GM18909 (cell line): ENCODE data around the gene RAB27B.
A peak's percentile ranks its signal among the peaks of the same experiment; 100 is the strongest.
"Not testable (repeated sequence)": the region's sequence is repeated elsewhere in the genome, so short reads cannot be mapped to it uniquely, and the experiment has no call there.

ENCODE experiments used
- ATAC-seq: cut with Tn5 transposase; IDR thresholded peaks from one replicate; pipeline ENCODE4 v1.9.1; 2021; ENCODE audit warnings: mild to moderate bottlenecking; ENCODE audit not compliant: unreplicated experiment, poor library complexity

The RAB27B gene

DNA sequence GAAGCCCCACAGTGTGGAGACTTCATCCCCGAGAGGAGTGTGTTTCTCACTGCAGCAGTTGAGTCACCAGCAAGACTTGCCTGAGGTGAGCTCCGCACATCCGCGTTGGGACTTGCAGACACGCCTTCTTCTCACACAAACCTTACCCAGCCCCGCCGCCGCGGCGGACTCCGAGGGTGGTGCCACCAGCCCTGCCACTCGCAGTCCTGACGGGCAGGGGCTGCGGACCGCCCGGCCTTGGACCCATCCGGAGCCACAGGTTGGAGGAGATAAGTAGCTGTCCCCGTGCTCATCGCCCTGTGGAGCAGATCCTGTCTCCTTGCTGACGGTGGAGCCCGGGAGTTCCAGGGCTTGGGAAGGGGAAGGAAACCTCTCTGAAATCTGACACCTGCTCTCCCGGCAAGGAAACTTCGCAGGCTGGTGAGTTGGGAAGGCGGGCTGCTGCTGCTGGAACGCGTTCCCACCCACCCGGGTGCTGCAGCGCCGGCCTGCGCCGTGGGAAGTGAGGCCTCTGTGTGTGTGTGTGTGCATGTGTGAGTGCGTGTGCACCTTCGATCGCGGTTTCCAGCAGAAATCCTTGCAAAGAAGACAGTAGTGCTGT is at the start of gene RAB27B:
Gene RAB27B (plus strand): TSS at position 197 of the 601 bp plus-strand sequence. CDS start 49,109 bp downstream, outside the sequence.
- ATAC-seq, result peak; percentile 66

DNA sequence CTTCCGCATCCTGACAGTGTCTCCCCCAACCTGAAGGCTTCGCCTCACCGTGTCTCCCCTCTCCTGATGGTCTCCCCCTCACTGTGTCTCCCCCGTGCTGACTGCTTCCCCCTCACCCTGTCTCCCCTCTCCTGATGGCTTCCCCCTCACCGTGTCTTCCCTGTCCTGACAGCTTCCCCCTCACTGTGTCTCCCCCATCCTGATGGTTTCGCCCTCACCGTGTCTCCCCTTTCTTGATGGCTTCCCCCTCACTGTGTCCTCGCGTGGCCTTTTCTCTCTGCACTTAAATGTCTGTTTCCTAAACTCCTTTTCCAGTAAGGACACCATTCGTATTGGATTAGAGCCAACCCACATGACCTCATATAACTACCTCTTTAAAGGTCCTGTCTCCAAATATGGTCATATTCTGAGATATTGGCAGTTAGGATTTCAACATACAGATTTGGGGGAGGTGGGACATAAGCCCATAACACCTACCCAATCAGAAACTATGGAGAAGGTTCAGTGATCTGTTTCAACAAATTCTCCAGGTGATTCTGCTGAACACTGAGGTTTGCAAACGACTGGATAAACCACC is 47.9 kb upstream of the RAB27B start:
- ATAC-seq, result no peak

DNA sequence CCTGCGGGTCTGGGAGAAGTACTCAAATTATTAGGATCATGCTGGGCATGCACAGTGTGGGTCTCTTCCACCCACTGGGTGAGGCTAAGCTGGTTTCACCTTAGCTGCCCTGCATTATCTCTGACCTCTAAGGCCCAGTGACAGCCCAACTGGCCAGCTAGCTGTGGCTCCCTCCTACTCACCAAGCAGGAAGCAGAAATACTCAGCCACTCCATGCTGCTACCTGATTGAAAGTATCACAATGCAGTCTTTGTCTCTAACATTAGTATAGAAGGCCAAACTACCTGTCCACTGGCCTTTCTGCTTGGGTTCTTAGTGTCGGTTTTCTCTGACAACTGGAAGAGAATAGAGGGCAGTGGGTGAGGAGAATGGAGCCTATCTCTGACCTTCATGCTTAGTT is 47.3 kb upstream of the RAB27B start:
- ATAC-seq, result no peak

- no peak for ATAC-seq
Observed at GRCh38 chr18:54783139-54783538, 45.1 kb upstream of the RAB27B start.

DNA sequence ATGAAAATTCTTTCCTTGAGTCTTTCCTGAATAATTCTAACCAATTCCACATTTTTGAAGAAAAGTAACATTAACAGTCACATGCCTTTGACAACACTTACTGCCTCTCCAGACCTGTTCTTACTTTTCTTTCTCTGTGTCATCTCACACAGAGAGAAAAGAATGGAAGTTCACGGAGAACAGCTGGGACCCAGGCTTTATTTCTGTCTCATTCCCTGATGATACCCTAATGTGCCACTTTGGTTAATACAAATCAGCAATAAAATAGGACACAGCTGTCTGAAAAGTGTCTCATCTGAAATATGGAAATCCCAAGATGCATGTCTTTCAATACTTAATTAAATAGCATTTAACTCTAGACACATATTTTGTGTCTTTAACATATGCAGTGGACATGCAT is 42.1 kb upstream of the RAB27B start:
- no peak for ATAC-seq

- no peak for ATAC-seq
Observed at GRCh38 chr18:54787121-54787520, 41.2 kb upstream of the RAB27B start.

DNA sequence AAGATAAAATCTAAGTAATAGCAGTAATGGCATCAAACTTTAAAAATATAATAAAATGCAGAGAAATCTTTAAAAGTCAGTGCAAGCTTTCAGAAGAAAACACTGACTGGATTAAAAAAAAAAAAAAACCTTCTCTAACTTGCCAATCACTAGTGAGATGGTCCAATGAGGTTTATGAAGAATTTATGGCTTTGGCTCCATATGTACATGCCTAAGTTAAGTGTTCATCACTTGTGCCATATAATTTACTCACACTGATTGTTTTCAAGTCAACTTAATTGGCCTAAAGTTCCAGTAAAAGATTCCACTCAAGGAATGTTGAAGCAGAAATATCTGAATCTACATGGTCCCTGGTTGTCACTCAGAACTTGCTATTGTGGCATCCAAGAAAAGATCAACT is 40.7 kb upstream of the RAB27B start:
- ATAC-seq, result no peak

DNA sequence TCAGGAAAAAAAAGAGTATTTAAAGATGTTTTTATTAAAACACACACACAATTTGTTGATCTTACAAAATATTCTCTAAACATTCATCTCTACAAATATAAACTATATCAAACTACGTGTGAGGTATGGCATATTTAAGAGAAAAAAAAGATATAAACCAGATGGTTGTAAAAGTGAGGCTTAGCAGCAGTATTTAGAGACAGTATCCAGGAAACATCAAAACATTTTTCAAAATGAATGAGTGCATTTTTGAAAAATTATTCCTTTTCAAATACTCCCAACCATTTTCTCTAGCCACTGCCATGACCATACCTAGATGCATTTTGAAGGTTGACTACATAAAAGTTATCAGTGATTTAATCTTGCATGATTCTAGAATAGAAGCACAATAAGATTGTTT is 38.2 kb upstream of the RAB27B start:
- ATAC-seq, result no peak

GRCh38 chr18:54791657-54792056 is 36.6 kb upstream of the RAB27B start:
- ATAC-seq, result no peak

- ATAC-seq, result no peak
Observed at GRCh38 chr18:54792079-54792478, 36.2 kb upstream of the RAB27B start.

GRCh38 chr18:54794823-54795222 is 33.5 kb upstream of the RAB27B start:
- ATAC-seq, result no peak

DNA sequence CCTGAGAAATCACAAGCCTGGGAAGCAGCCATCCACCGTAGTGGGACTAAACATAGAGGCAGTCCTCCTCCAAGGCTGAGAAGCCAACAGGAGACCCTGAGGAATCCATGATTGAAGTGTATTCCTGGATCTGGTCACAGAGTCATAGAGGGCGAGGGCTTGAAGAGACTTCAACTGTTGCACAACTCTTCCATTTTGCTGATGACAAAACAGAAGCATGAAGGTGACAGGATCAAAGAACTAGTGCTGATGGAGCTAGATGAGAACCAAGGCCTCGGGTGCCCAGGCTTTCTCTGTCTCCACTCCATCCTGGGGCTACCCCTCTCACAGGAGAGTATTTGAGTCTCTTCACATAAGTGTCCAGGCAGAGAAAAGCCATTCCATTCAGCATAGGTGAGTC is 30.1 kb upstream of the RAB27B start:
- ATAC-seq, result no peak

- ATAC-seq, result no peak
Observed at GRCh38 chr18:54801374-54801773, 26.9 kb upstream of the RAB27B start.

- no peak for ATAC-seq
Observed at GRCh38 chr18:54802178-54802577, 26.1 kb upstream of the RAB27B start.

DNA sequence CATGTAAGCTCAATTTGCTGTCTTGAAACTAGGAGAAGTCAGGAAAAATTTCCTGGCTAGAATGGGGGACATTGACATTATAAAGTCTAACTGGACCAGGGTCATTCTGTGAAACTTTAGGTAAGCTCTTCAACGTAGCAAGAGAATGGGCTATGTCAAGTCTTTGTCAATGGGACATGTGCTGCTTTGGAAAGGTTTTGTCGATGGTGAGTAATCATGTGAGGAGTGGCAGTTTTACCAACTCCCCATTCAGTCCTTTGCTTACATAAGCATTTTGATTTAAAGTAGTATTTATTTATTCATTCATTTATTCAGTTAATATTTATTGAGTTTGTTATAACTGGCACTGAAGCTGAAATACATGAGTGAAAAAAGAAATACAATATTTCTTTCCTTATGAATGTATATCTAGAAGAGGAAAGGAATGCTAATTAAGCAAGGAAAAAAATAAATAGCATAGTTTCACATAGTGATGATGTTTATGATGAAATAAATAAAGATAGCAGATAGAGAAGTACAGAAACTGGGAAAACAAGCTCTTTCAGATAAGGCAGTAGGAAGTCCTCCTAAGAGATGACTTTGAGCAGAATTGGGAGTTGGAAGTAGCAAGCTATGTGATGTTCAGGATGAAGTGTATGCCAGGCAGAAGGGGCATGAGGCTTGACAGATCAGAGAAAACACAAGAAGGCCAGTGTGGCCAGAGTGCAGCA is 25.4 kb upstream of the RAB27B start:
- no peak for ATAC-seq

GRCh38 chr18:54805571-54806334 is 22.5 kb upstream of the RAB27B start:
- no peak for ATAC-seq

- ATAC-seq, result no peak
Observed at GRCh38 chr18:54806526-54806925, 21.8 kb upstream of the RAB27B start.

GRCh38 chr18:54807303-54807702 is 21.0 kb upstream of the RAB27B start:
- ATAC-seq, result no peak

DNA sequence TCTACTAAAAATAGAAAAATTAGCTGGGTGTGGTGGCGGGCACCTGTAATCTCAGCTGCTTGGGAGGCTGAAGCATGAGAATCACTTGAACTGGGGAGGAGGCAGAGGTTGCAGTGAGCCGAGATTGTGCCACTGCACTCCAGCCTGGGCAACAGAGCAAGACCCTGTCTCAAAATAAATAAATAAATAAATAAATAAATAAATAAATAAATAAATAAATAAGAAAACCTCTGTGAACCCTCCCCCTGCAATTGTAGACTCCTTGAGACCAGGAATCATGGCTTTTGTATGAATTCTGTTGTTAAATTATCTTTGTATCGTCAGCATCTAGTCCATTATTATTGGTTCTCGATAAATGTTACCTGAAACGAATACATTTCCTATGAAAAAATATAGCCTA is 17.6 kb upstream of the RAB27B start:
- ATAC-seq, result not testable (repeated sequence)

GRCh38 chr18:54812885-54813284 is 15.4 kb upstream of the RAB27B start:
- peak; percentile 57 for ATAC-seq

DNA sequence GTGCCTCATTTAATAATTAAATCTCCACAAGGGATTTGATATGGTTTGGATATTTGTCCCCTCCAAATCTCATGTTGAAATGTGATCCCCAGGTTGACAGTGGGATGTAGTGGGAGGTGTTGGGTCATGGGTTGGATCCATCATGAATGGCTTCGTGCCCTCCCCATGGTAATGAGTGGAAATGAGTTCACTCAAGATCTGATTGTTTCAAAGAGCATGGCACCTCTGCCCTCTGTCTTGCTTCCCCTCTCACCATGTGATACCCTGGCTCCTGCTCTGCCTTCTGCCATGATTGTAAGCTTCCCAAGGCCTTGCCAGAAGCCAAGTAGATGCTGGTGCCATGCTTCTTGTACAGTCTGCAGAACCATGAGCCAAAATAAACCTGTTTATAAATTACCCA is 15.0 kb upstream of the RAB27B start:
- no peak for ATAC-seq
